Measurements from ENCODE around the gene ZNF74. TPM values are rescaled to one million over a fixed set of nuclear protein-coding genes. Genes with fewer than 3 reads are reported as not detected.

ZNF74 gene
- total RNA-seq, 4 donors from 2014 or later = 8.2 to 32.0 (median 10.8) TPM

DNA sequence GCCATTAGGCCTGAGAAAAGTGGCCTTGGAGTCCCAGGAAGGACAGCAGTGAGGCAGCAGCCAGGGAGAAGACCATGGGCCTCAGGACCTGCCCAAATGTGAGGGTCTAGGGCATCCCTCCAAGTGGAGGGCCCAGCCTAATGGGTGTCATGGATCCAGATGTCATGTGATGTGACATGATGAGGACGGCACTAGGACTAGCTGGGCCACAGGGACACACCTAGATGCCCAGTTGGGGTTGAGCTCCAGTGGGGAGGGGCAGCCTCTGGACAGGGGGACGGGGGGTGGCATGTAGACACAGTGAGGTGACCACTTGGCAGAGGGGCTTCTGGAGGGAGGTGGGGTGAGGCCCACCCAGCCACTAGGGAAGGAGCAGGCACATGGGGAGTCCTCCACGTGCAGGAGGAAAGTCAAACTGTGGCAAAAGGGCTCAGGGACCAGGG is 38.3 kb downstream of the ZNF74 start:
- TF ChIP-seq, protein P1, sequence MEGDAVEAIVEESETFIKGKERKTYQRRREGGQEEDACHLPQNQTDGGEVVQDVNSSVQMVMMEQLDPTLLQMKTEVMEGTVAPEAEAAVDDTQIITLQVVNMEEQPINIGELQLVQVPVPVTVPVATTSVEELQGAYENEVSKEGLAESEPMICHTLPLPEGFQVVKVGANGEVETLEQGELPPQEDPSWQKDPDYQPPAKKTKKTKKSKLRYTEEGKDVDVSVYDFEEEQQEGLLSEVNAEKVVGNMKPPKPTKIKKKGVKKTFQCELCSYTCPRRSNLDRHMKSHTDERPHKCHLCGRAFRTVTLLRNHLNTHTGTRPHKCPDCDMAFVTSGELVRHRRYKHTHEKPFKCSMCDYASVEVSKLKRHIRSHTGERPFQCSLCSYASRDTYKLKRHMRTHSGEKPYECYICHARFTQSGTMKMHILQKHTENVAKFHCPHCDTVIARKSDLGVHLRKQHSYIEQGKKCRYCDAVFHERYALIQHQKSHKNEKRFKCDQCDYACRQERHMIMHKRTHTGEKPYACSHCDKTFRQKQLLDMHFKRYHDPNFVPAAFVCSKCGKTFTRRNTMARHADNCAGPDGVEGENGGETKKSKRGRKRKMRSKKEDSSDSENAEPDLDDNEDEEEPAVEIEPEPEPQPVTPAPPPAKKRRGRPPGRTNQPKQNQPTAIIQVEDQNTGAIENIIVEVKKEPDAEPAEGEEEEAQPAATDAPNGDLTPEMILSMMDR (IDR thresholded peaks at IDR 0.05) = no peak
- TF ChIP-seq POLR2A (IDR thresholded peaks at IDR 0.05) = no peak
- Histone ChIP-seq H3K27me3 (no peaks in the 10 kb centered on the region), H3K9me3 (no peaks in the 10 kb centered on the region), H3K4me1 (peaks cover 0 to 14% of the 10 kb centered on the region in 2 donors), H3K27ac (no peak overlapping the region), H3K36me3 (no peaks in the 10 kb centered on the region), H3K4me3 (no peak overlapping the region)
- DNase-seq = no peak
- intact Hi-C loops (cut with DNase I; ENCODE audit: low total_unique reads) = loop anchor here (10.0 kb wide), 1 partner anchor 63 kb away; the partner anchor contains the start of gene KLHL22

DNA sequence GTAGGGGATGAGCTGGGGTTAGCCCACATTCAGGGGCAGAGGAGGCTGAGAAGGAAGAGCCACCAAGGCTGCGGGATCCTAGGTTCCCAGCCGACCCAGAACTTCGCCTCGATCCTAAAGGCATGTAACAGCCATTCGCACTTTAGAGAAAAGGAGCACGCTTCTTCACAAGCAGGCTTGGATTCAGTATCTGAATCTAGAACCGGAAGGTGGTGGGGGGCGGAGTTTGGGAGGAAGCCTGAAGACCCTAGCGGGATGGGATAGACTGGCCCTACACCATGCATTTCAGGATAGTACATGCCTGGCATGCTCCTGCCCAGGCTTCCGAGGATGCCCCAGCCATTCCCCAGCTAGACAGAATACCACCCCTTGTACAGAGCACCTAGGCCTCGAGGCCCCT is 39.2 kb downstream of the ZNF74 start:
- H3K27me3 ChIP-seq = no peaks in the 10 kb centered on the region
- intact Hi-C loops (cut with DNase I; ENCODE audit: low total_unique reads) = loop anchor here (10.0 kb wide), 1 partner anchor 62 kb away; the partner anchor contains the start of gene KLHL22
- no peaks in the 10 kb centered on the region for H3K36me3 ChIP-seq
- H3K9me3 ChIP-seq = no peaks in the 10 kb centered on the region
- no peak overlapping the region for H3K27ac ChIP-seq
- TF ChIP-seq, protein P1 (IDR thresholded peaks at IDR 0.05) = no peak
- no peak for TF ChIP-seq POLR2A (IDR thresholded peaks at IDR 0.05)
- peak in 1 of 2 donors; percentile 12 for DNase-seq
- H3K4me1 ChIP-seq = peaks cover 0 to 14% of the 10 kb centered on the region in 2 donors
- no peak overlapping the region for H3K4me3 ChIP-seq

DNA sequence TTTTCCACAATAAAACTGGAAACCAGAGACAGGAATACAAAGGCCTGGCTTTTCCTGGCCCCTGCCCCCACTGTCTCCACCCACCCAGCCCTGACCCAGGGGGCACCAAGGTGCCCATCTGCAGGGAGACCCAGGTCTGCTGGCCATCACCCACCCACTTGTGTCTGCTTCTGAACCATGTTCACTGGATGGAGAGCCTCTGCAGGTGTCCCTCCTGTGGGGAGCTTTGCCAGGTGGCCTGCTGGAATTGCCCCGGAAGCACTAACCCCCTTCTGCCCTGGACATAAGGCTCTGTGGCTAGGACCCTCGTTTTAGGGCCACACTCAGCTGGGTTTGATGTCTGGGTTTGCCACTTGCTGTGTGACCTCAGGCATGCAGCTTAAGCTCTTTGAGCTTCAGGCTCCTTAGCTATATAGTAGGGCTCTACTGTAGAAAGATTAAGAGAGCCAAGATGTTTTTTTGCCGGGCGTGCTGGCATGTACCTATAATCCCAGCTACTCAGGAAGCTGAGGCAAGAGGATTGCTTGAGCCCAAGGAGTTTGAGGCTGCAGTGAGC is 39.8 kb downstream of the ZNF74 start:
- H3K4me3 ChIP-seq = no peak overlapping the region
- H3K9me3 ChIP-seq = no peaks in the 10 kb centered on the region
- DNase-seq = peak in 1 of 2 donors; percentile 6
- H3K27me3 ChIP-seq = no peaks in the 10 kb centered on the region
- H3K27ac ChIP-seq = no peak overlapping the region
- intact Hi-C loops (cut with DNase I; ENCODE audit: low total_unique reads) = loop anchor here (10.0 kb wide), 1 partner anchor 61 kb away; the partner anchor contains the start of gene KLHL22
- H3K36me3 ChIP-seq = no peaks in the 10 kb centered on the region
- TF ChIP-seq POLR2A (IDR thresholded peaks at IDR 0.05) = no peak
- TF ChIP-seq, protein P1 (IDR thresholded peaks at IDR 0.05) = no peak
- H3K4me1 ChIP-seq = peaks cover 0 to 15% of the 10 kb centered on the region in 2 donors

DNA sequence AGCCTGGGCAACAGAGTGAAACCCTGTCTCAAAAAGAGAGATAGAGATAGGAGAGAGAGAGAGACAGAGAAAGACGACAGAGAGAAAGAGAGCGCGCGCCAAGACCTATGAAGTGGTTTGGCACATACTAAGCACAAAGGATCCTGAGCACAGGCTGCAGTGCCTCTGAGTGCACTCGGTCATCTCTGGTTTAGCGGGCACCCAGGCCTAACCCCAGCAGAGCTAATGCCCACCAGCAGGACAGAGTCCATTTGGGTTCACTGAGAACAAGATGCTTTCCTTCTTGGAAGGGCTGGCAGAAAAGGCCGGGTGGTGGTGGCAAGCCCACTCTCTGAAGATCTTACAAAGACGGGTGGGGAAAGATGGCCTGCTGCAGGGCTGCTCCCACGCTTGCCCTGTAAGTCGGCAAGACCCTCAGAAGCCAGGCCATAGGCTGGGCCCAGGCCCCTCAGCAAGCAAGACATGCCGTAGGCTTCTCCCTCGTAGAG is 40.4 kb downstream of the ZNF74 start:
- TF ChIP-seq, protein P1 (IDR thresholded peaks at IDR 0.05) = no peak
- TF ChIP-seq POLR2A (IDR thresholded peaks at IDR 0.05) = no peak
- DNase-seq = peak in 1 of 2 donors; percentile 6
- Histone ChIP-seq H3K36me3 (no peaks in the 10 kb centered on the region), H3K4me1 (peaks cover 0 to 19% of the 10 kb centered on the region in 2 donors), H3K9me3 (no peaks in the 10 kb centered on the region), H3K27me3 (no peaks in the 10 kb centered on the region), H3K4me3 (no peak overlapping the region), H3K27ac (no peak overlapping the region)
- intact Hi-C loops (cut with DNase I; ENCODE audit: low total_unique reads) = loop anchor here (10.0 kb wide), 1 partner anchor 60 kb away; the partner anchor contains the start of gene KLHL22

DNA sequence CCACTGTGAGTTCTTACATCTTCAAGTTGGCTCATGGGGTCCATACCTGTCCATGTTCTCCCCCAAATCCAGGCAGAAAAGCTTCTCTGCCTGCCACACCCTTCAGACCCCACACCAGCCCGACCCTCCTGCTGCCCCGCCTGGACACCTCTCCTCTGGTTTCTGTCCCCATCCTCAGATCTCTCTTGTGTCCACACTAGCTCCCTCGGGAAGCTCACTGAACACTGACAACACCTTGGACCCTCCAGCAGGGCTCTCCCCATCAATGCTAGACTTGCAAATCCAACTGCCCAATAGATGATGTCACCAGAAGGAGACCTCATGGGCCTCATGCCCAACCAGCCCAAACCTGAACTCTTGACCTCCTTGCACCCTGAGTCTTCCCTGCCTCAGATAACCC is 40.8 kb downstream of the ZNF74 start:
- H3K9me3 ChIP-seq = no peaks in the 10 kb centered on the region
- H3K27me3 ChIP-seq = no peaks in the 10 kb centered on the region
- H3K36me3 ChIP-seq = no peaks in the 10 kb centered on the region
- intact Hi-C loops (cut with DNase I; ENCODE audit: low total_unique reads) = loop anchor here (10.0 kb wide), 1 partner anchor 60 kb away; the partner anchor contains the start of gene KLHL22
- peaks cover 0 to 19% of the 10 kb centered on the region in 2 donors for H3K4me1 ChIP-seq
- no peak overlapping the region for H3K27ac ChIP-seq
- DNase-seq = peak in 1 of 2 donors; percentile 8
- TF ChIP-seq, protein P1 (IDR thresholded peaks at IDR 0.05) = no peak
- TF ChIP-seq POLR2A (IDR thresholded peaks at IDR 0.05) = no peak
- no peak overlapping the region for H3K4me3 ChIP-seq
